Hepatocyte (in vitro differentiated cells): ENCODE measurements around the gene SLC45A3. TPM values are rescaled to one million over a fixed set of nuclear protein-coding genes. Genes with fewer than 3 reads are reported as not detected.
A peak's percentile ranks its signal among the peaks of the same experiment; 100 is the strongest.

Experiments used
- DNase-seq: peaks from one replicate; pipeline ENCODE4 v3.0.0-alpha.2; 2016; ENCODE audit warnings: low spot score
- H2AFZ ChIP-seq: fragments of 200-600 bp; sonication (generic); 2 replicates; pipeline ENCODE4 v1.6.0; 2016; ENCODE audit warnings: antibody characterized with exemption, mild to moderate bottlenecking
- H3K27ac ChIP-seq: fragments of 200-600 bp; sonication (generic); 2 replicates; pipeline ENCODE4 v1.5.1; 2016; ENCODE audit warnings: mild to moderate bottlenecking
- H3K27me3 ChIP-seq: fragments of 200-600 bp; sonication (generic); 2 replicates; pipeline ENCODE4 v1.6.1; 2016
- H3K36me3 ChIP-seq: fragments of 200-600 bp; sonication (generic); replicated peaks from 2 replicates; pipeline ENCODE4 v1.5.1; 2016; ENCODE audit warnings: low read depth; ENCODE audit not compliant: insufficient read depth
- H3K4me1 ChIP-seq: fragments of 200-600 bp; sonication (generic); 2 replicates; pipeline ENCODE4 v1.5.1; 2016; ENCODE audit warnings: mild to moderate bottlenecking, moderate library complexity; ENCODE audit not compliant: insufficient read depth
- H3K4me2 ChIP-seq: fragments of 200-600 bp; sonication (generic); 2 replicates; pipeline ENCODE4 v1.6.0; 2016
- H3K4me3 ChIP-seq: fragments of 200-600 bp; sonication (generic); 2 replicates; pipeline ENCODE4 v1.5.1; 2016; ENCODE audit warnings: mild to moderate bottlenecking
- H3K79me2 ChIP-seq: fragments of 200-600 bp; sonication (generic); 2 replicates; pipeline ENCODE4 v1.6.0; 2017; ENCODE audit warnings: mild to moderate bottlenecking
- H3K9me2 ChIP-seq: fragments of 200-600 bp; sonication (generic); replicated peaks from 2 replicates; pipeline ENCODE4 v1.6.0; 2017; ENCODE audit warnings: mild to moderate bottlenecking; ENCODE audit not compliant: insufficient read depth
- H3K9me3 ChIP-seq: fragments of 200-600 bp; sonication (generic); 2 replicates; pipeline ENCODE4 v1.5.1; 2016; ENCODE audit warnings: low read depth, mild to moderate bottlenecking
- H4K20me1 ChIP-seq: fragments of 200-600 bp; sonication (generic); 2 replicates; pipeline ENCODE4 v1.6.0; 2016; ENCODE audit warnings: mild to moderate bottlenecking; ENCODE audit not compliant: insufficient read depth, poor library complexity, severe bottlenecking
- EZH2 ChIP-seq: fragments of 200-600 bp; sonication (generic); IDR thresholded peaks from 2 replicates; pipeline ENCODE4 v1.6.1; 2016; ENCODE audit warnings: antibody characterized with exemption, mild to moderate bottlenecking, borderline replicate concordance
- EZH2phosphoT487 ChIP-seq: fragments of 200-600 bp; sonication (generic); IDR thresholded peaks from one replicate; pipeline ENCODE4 v1.6.1; 2018; ENCODE audit warnings: antibody characterized with exemption, mild to moderate bottlenecking, low read depth, moderate library complexity; ENCODE audit not compliant: unreplicated experiment, severe bottlenecking
- WGBS: methylation state at CpG from one replicate; pipeline ENCODE4 v1.1.6; 2016; ENCODE audit warnings: low lambda C conversion rate; ENCODE audit errors: missing lambda C conversion rate; 5-methylcytosine and 5-hydroxymethylcytosine counted together
- polyA plus RNA-seq: library from polyadenylated mRNA; unstranded; fragments of >200 nt; fragmentation: Nextera tagmentation; extraction: Ambion mirVana; gene quantifications from 2 replicates; pipeline ENCODE4 v1.2.1, GENCODE V29; 2016
- total RNA-seq: library from RNA; depleted of rRNA; stranded (reverse); fragments of >200 nt; gene quantifications from 2 replicates; pipeline ENCODE4 v1.2.3, GENCODE V29; 2014
- TF ChIP-seq, protein P1 (sequence below): fragments of 200-600 bp; sonication (generic); IDR thresholded peaks from 2 replicates; pipeline ENCODE4 v1.5.1; 2016; ENCODE audit warnings: antibody characterized with exemption, mild to moderate bottlenecking; ENCODE audit not compliant: poor library complexity

SLC45A3 gene
- total and polyA plus RNA-seq, 2 experiments from 2014 or later, result 4.6 to 12.2 TPM

DNA sequence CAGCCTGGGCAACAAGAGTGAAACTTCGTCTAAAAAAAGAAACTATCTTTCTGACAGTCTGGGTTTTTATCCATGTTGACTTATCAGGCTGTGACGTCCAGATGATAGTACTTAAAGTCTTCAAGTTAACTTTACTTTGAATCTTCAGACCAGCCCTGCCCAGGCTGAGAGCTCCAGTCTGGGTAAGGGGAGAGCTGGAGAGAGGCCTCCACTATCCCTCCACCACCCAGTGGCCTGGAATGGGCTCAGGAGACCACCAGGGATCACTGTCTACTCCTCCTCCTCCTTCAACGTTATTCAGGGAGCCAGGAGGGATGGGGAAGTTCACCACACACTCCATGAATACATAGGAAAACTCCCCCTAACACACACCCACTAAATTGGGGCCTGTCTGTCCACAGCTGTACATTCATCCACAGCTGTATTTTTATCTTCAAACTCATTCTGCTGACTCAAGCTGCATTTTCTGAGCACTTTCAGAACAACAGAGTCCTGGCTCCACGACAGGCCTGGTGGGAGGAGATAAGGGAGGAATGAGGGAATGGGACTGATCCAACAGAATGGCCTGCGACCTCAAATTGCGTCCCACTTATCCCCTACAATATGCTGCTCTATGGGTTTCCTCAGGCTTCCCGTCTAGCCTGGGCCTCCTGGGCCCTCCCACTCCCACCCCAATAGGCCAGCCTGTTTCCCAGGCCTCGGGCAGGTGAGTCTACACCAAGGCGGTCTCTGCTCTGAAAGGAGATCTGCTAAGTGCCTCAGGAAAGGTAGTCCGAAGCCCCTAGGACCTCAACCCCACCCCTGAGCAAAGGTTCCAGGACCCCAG is 1.8 kb downstream of the SLC45A3 start:
- Histone ChIP-seq H3K79me2 (peaks cover 38% of the 10 kb centered on the region), H3K9me3 (no peaks in the 10 kb centered on the region), H3K27ac (peak overlapping the region; percentile 74), H2AFZ (no peak overlapping the region), H3K4me3 (no peak overlapping the region), H3K4me2 (peak overlapping the region; percentile 99), H3K36me3 (no peaks in the 10 kb centered on the region), H3K4me1 (peaks cover 48% of the 10 kb centered on the region), H3K27me3 (no peaks in the 10 kb centered on the region), H4K20me1 (no peaks in the 10 kb centered on the region), H3K9me2 (no peaks in the 10 kb centered on the region)
- WGBS, result 42% methylated on average over 10 of the region's 10 CpGs
- DNase-seq, result peak; percentile 42
- no peak for TF ChIP-seq EZH2
- TF ChIP-seq EZH2phosphoT487, result no peak
- TF ChIP-seq, protein P1, sequence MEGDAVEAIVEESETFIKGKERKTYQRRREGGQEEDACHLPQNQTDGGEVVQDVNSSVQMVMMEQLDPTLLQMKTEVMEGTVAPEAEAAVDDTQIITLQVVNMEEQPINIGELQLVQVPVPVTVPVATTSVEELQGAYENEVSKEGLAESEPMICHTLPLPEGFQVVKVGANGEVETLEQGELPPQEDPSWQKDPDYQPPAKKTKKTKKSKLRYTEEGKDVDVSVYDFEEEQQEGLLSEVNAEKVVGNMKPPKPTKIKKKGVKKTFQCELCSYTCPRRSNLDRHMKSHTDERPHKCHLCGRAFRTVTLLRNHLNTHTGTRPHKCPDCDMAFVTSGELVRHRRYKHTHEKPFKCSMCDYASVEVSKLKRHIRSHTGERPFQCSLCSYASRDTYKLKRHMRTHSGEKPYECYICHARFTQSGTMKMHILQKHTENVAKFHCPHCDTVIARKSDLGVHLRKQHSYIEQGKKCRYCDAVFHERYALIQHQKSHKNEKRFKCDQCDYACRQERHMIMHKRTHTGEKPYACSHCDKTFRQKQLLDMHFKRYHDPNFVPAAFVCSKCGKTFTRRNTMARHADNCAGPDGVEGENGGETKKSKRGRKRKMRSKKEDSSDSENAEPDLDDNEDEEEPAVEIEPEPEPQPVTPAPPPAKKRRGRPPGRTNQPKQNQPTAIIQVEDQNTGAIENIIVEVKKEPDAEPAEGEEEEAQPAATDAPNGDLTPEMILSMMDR, result no peak

DNA sequence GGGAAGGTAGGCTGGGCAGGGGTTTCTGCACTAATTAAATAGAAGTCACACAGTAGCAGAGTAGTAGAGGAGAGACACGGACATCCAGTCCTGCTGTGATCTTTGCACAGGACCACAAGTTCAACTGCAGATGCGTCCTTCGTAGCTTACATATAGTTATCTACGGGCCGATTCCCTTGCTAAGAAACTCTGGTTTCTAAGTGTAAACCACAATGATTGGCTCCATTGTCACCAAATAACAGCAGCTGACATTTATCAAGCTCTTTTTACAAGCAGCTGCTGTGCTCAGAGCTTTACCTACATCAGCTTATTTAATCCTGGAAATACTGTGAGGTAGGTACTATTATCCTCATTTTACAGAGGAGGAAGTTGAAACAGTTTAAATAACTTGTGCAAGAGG is 3.1 kb downstream of the SLC45A3 start:
- Histone ChIP-seq H3K27ac (peak overlapping the region; percentile 94), H2AFZ (no peak overlapping the region), H3K4me1 (peaks cover 61% of the 10 kb centered on the region), H3K27me3 (no peaks in the 10 kb centered on the region), H3K9me2 (no peaks in the 10 kb centered on the region), H3K4me2 (peak overlapping the region; percentile 37), H3K4me3 (no peak overlapping the region), H3K36me3 (no peaks in the 10 kb centered on the region), H3K9me3 (no peaks in the 10 kb centered on the region), H3K79me2 (peaks cover 40% of the 10 kb centered on the region), H4K20me1 (no peaks in the 10 kb centered on the region)
- no peak for DNase-seq
- TF ChIP-seq EZH2phosphoT487 (no peak), EZH2 (no peak)
- TF ChIP-seq, protein P1, result no peak
- WGBS, result 54% methylated on average over 5 of the region's 5 CpGs

DNA sequence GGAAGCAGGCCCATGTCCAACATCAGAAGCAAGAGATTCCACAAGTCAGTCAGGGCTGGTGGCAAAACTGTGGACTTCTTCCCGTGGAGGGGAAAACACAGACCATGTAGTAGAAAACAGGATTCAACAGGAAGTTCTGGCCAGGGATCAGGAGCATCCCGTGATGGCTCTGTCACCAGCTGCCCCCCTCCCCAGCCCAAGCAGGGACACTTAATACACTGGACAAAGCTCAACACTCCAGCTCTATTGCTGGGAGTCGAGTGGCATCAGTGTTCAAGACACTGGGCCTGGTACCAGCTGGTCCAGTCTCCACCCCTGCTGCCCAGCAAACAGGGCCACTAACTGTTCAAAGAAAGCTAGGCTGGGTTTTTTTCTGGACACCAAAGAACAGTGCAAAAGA is 3.7 kb downstream of the SLC45A3 start:
- Histone ChIP-seq H3K27me3 (no peaks in the 10 kb centered on the region), H3K4me2 (peak overlapping the region; percentile 37), H4K20me1 (no peaks in the 10 kb centered on the region), H3K4me3 (no peak overlapping the region), H2AFZ (no peak overlapping the region), H3K9me2 (no peaks in the 10 kb centered on the region), H3K27ac (peak overlapping the region; percentile 94), H3K79me2 (peaks cover 40% of the 10 kb centered on the region), H3K36me3 (no peaks in the 10 kb centered on the region), H3K9me3 (no peaks in the 10 kb centered on the region), H3K4me1 (peaks cover 65% of the 10 kb centered on the region)
- DNase-seq, result no peak
- WGBS, result 53% methylated on average over 3 of the region's 3 CpGs
- TF ChIP-seq, protein P1, result no peak
- TF ChIP-seq EZH2phosphoT487 (no peak), EZH2 (no peak)
